ENCODE data around the gene SPOCK1. TPM values are rescaled to one million over a fixed set of nuclear protein-coding genes. Genes with fewer than 3 reads are reported as not detected.

The SPOCK1 gene
- total and polyA plus RNA-seq, 2 of the 13 experiments (the other 11 are each of a cell fraction or from before 2014, with no cell fraction given) = 0.18 to 0.29 TPM

- no peak for TF ChIP-seq NR0B2 (CRISPR knock-in tag; IDR thresholded peaks at IDR 0.05)
- no peak for TF ChIP-seq HOXA7 (CRISPR knock-in tag; IDR thresholded peaks at IDR 0.05)
- no peak for TF ChIP-seq FOXO1 (CRISPR knock-in tag; IDR thresholded peaks at IDR 0.05)
- TF ChIP-seq HDAC1 (CRISPR knock-in tag; IDR thresholded peaks at IDR 0.05) = no peak
- TF ChIP-seq ZNF564 (CRISPR knock-in tag; IDR thresholded peaks at IDR 0.05) = no peak
- TF ChIP-seq ZNF574 (CRISPR knock-in tag; IDR thresholded peaks at IDR 0.05) = no peak
- TF ChIP-seq POLR2AphosphoS5 (IDR thresholded peaks at IDR 0.05; ENCODE audit: low read depth, low read length) = no peak
- no peak for TF ChIP-seq SNAI1 (CRISPR knock-in tag; IDR thresholded peaks at IDR 0.05; ENCODE audit: borderline replicate concordance)
- no peak for TF ChIP-seq ZNF558 (CRISPR knock-in tag; IDR thresholded peaks at IDR 0.05; ENCODE audit: borderline replicate concordance)
Measured at GRCh38 chr5:137001026-137001569, 498.0 kb downstream of the SPOCK1 start (continued).

- Histone ChIP-seq H3K4me2 (ENCODE audit: low read depth, low read length) (no peak overlapping the region), H2AFZ (ENCODE audit: low read length) (no peak overlapping the region), H3K9me3 (ENCODE audit: low read length) (no peaks in the 10 kb centered on the region), H4K20me1 (ENCODE audit: insufficient read depth, low read length) (no peaks in the 10 kb centered on the region), H3K36me3 (replicated peaks in 1 of 2; ENCODE audit: control insufficient read depth in 1 of 2, insufficient read depth in 2 of 2, low read length in 2 of 2) (no peaks in the 10 kb centered on the region), H3K4me1 (ENCODE audit: insufficient read depth, low read length) (no peaks in the 10 kb centered on the region), H3K27me3 (ENCODE audit: control insufficient read depth in 1 of 2, insufficient read depth in 2 of 2, low read length in 2 of 2) (no peaks in the 10 kb centered on the region; a peak in 1 of 5 replicates), H3K27ac (ENCODE audit: extremely low read length, insufficient read depth, low read length) (no peak overlapping the region), H3K4me3 (replicated peaks in 1 of 3; ENCODE audit: insufficient read depth in 1 of 3, low read depth in 2 of 3, low read length in 3 of 3) (no peak overlapping the region), H3K79me2 (ENCODE audit: insufficient read depth, low read length) (no peaks in the 10 kb centered on the region), H3K9ac (ENCODE audit: insufficient read depth, low read depth, low read length) (no peak overlapping the region)
- no TSS peak for BruUV-seq (replicated peaks)
- ATAC-seq = no peak
- ChIA-PET POLR2A (no interaction called here), CTCF (ENCODE audit: low intra/inter-chr PET ratio, low total read pairs) (no interaction called here)
- FAIRE-seq = no peak
- in situ Hi-C loops (cut with HindIII; ENCODE audit: extremely low pct_ligation_motif_present, low pct_unique_long_range_greater_than_20kb) = no loop called here
- intact Hi-C loops (cut with micrococcal nuclease; ENCODE audit: unreplicated experiment) = no loop called here
- no peak for DNase-seq (ENCODE audit: low spot score)
- 25% methylated on average over 5 of the region's 5 CpGs for WGBS (ENCODE audit: low lambda C conversion rate)
- no peak for TF ChIP-seq RORA (CRISPR knock-in tag; IDR thresholded peaks at IDR 0.05)
- no peak for TF ChIP-seq ZNF577 (CRISPR knock-in tag; IDR thresholded peaks at IDR 0.05; ENCODE audit: borderline replicate concordance, low read depth)
- no peak for TF ChIP-seq CEBPB (IDR thresholded peaks at IDR 0.05; ENCODE audit: borderline replicate concordance, low read depth, low read length)
- TF ChIP-seq REST (IDR thresholded peaks at IDR 0.05; ENCODE audit: borderline replicate concordance in 1 of 2, low read depth in 1 of 2, low read length in 2 of 2) = no peak
- TF ChIP-seq FOXO1 (CRISPR knock-in tag; IDR thresholded peaks at IDR 0.05) = no peak
- no peak for TF ChIP-seq DDIT3 (CRISPR knock-in tag; IDR thresholded peaks at IDR 0.05)
- TF ChIP-seq ZKSCAN8 (CRISPR knock-in tag; IDR thresholded peaks at IDR 0.05; ENCODE audit: borderline replicate concordance) = no peak
- TF ChIP-seq RAD51 (IDR thresholded peaks at IDR 0.05; ENCODE audit: borderline replicate concordance) = no peak
- no peak for TF ChIP-seq ZNF263 (CRISPR knock-in tag; IDR thresholded peaks at IDR 0.05)
Measured at GRCh38 chr5:136999787-137000186, 499.3 kb downstream of the SPOCK1 start.
